ENCODE measurements around the gene ANKRD27. TPM values are rescaled to one million over a fixed set of nuclear protein-coding genes. Genes with fewer than 3 reads are reported as not detected.

ANKRD27 gene
- total and polyA plus RNA-seq, 10 of the 15 experiments (the other 5 are each of a cell fraction or from before 2014, with no cell fraction given): 2.8 to 49.9 (median 28.5) TPM

DNA sequence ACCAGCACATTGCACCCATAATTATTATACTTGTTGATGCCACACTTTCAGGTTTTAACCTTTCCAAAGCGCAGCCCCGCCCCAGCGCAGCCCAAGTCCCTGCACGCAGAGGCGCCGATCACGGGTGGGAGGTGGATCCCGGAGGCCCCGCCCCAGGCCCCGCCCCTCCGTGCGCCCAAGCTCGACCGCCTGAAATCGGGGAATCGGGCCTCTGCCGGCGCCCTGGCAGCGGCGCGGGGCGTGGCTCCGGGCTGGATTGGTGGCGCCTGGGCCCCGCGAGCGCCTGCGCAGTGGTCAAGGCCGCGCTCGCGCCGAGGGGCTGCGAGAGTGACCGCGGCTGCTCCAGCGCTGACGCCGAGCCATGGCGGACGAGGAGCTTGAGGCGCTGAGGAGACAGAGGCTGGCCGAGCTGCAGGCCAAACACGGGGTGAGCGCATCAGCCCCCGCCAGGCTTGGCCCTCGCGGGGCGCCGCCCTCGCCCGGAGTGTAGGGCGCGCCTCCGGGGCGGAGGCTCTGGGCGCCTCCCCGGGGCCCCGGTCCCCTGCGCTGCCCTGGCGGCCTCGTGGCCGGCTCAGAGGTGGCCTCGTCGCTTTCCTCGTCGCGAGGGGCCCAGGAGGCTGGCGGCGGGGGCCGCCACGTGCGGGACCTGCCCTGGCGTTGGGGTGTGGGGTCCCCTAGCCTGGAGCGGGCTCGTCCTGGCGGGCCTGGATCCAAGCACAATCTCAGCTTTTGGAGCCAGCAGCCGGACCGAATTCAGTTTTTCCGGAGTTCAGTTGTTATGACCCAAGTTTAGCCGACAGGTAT lies 93.9 kb downstream of the ANKRD27 start, which contains the start of gene PDCD5:
TSS of gene PDCD5 (plus strand) at position 290 of the 804 bp plus-strand sequence. CDS start at position 362, 72 bp downstream.
- Histone ChIP-seq H3K27ac (ENCODE audit: control insufficient read depth, insufficient read depth) (peak within 1 kb of the TSS; percentile 71), H3K79me2 (ENCODE audit: control insufficient read depth, insufficient read depth, low read length) (peaks cover 24% of the 10 kb centered on the region), H3K9ac (ENCODE audit: control insufficient read depth, insufficient read depth, low read length) (peak within 1 kb of the TSS; percentile 97), H3K4me2 (ENCODE audit: control insufficient read depth, insufficient read depth) (peak within 1 kb of the TSS; percentile 66), H3K9me3 (replicated peaks; ENCODE audit: control insufficient read depth, insufficient read depth, low read length) (no peaks in the 10 kb centered on the region), H2AFZ (ENCODE audit: control insufficient read depth, low read depth, low read length) (peak within 1 kb of the TSS; percentile 94), H4K20me1 (ENCODE audit: control insufficient read depth, insufficient read depth) (no peaks in the 10 kb centered on the region), H3K4me3 (peak within 1 kb of the TSS; percentile 83), H3K36me3 (ENCODE audit: control insufficient read depth in 2 of 2, insufficient read depth in 2 of 2, low read length in 1 of 2) (peaks cover under 1 to 14% of the 10 kb centered on the region in 2 experiments; a peak in 3 of 4 replicates), H3K27me3 (replicated peaks in 1 of 2; ENCODE audit: control insufficient read depth in 2 of 2, insufficient read depth in 2 of 2, low read length in 1 of 2) (no peaks in the 10 kb centered on the region), H3K4me1 (ENCODE audit: control insufficient read depth, insufficient read depth, low read length) (0 out of 2 replicates have a peak, but pooled peaks cover 5% of the 10 kb centered on the region)
- under 1% methylated on average over 65 of the region's 81 CpGs for WGBS (ENCODE audit: insufficient coverage, insufficient replicate concordance, low lambda C conversion rate, missing lambda C conversion rate)
- FAIRE-seq (no peak), ATAC-seq (peak; percentile 95), DNase-seq (ENCODE audit: low read depth, low spot score) (peak; percentile 51)
- intact Hi-C loops (cut with micrococcal nuclease; ENCODE audit: unreplicated experiment) (loop anchor here (2.0 to 10.0 kb wide), 4 partner anchors 112 to 394 kb away; partner anchors contain the start of genes CEP89, DPY19L3, FAAP24 and ZNF507), in situ Hi-C loops (cut with MboI) (loop anchor here (10.0 kb wide), 1 partner anchor 176 kb away; the partner anchor contains the start of gene DPY19L3)
- CTCF ChIA-PET: interaction anchor here (1.1 kb wide), 1 partner anchor 395 kb away, joined by 3 read pairs; no protein-coding TSS in a partner anchor
- RAD21 ChIA-PET (ENCODE audit: unreplicated experiment): interaction anchor here (0.6 kb wide), 3 partner anchors 20 to 1920 kb away, joined by 3 to 4 read pairs (median 3); no protein-coding TSS in a partner anchor
- SMC1A ChIA-PET (ENCODE audit: uncharacterized antibody, unreplicated experiment): interaction anchor here (0.6 kb wide), 2 partner anchors 224 to 1744 kb away, joined by 3 read pairs; no protein-coding TSS in a partner anchor
- no TSS peak for BruUV-seq (replicated peaks)
- POLR2A ChIA-PET: interaction anchor here (0.5 to 1.1 kb wide), 4 partner anchors 13 to 616 kb away, joined by 3 to 6 read pairs (median 4); no protein-coding TSS in a partner anchor
- TF ChIP-seq CBX3 (IDR thresholded peaks at IDR 0.05; ENCODE audit: borderline replicate concordance, low read depth): no peak
- TF ChIP-seq CHD1 (IDR thresholded peaks at IDR 0.05; ENCODE audit: low read depth, low read length): no peak
- TF ChIP-seq, protein P1, sequence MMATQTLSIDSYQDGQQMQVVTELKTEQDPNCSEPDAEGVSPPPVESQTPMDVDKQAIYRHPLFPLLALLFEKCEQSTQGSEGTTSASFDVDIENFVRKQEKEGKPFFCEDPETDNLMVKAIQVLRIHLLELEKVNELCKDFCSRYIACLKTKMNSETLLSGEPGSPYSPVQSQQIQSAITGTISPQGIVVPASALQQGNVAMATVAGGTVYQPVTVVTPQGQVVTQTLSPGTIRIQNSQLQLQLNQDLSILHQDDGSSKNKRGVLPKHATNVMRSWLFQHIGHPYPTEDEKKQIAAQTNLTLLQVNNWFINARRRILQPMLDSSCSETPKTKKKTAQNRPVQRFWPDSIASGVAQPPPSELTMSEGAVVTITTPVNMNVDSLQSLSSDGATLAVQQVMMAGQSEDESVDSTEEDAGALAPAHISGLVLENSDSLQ (IDR thresholded peaks at IDR 0.05): 0 out of 2 replicates have a peak, but pooled peaks have one; percentile 12
- TF ChIP-seq NFIC (IDR thresholded peaks at IDR 0.05; ENCODE audit: low read depth, low read length): no peak
- no peak for TF ChIP-seq ZNF384 (IDR thresholded peaks at IDR 0.05; ENCODE audit: borderline replicate concordance, low read depth, low read length)
- TF ChIP-seq EGR1 (IDR thresholded peaks at IDR 0.05; ENCODE audit: borderline replicate concordance in 1 of 2, low read depth in 2 of 2, low read length in 2 of 2): peak in 1 of 2 experiments; percentile 24; a peak in 1 of 3 replicates
- 0 out of 2 replicates have a peak, but pooled peaks have one; percentile 66 for TF ChIP-seq ASH2L (IDR thresholded peaks at IDR 0.05; ENCODE audit: borderline replicate concordance, low read depth)
- TF ChIP-seq, protein P2, sequence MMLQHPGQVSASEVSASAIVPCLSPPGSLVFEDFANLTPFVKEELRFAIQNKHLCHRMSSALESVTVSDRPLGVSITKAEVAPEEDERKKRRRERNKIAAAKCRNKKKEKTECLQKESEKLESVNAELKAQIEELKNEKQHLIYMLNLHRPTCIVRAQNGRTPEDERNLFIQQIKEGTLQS (IDR thresholded peaks at IDR 0.05; ENCODE audit: borderline replicate concordance, extremely low read depth, low read depth, low read length): no peak
- no peak for TF ChIP-seq NBN (IDR thresholded peaks at IDR 0.05)
- no peak for TF ChIP-seq NFYB (IDR thresholded peaks at IDR 0.05; ENCODE audit: insufficient read depth, low read depth, low read length)
- TF ChIP-seq, protein P3, sequence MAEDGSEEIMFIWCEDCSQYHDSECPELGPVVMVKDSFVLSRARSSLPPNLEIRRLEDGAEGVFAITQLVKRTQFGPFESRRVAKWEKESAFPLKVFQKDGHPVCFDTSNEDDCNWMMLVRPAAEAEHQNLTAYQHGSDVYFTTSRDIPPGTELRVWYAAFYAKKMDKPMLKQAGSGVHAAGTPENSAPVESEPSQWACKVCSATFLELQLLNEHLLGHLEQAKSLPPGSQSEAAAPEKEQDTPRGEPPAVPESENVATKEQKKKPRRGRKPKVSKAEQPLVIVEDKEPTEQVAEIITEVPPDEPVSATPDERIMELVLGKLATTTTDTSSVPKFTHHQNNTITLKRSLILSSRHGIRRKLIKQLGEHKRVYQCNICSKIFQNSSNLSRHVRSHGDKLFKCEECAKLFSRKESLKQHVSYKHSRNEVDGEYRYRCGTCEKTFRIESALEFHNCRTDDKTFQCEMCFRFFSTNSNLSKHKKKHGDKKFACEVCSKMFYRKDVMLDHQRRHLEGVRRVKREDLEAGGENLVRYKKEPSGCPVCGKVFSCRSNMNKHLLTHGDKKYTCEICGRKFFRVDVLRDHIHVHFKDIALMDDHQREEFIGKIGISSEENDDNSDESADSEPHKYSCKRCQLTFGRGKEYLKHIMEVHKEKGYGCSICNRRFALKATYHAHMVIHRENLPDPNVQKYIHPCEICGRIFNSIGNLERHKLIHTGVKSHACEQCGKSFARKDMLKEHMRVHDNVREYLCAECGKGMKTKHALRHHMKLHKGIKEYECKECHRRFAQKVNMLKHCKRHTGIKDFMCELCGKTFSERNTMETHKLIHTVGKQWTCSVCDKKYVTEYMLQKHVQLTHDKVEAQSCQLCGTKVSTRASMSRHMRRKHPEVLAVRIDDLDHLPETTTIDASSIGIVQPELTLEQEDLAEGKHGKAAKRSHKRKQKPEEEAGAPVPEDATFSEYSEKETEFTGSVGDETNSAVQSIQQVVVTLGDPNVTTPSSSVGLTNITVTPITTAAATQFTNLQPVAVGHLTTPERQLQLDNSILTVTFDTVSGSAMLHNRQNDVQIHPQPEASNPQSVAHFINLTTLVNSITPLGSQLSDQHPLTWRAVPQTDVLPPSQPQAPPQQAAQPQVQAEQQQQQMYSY (CRISPR knock-in tag; IDR thresholded peaks at IDR 0.05): no peak
- TF ChIP-seq PAX5 (IDR thresholded peaks at IDR 0.05; ENCODE audit: borderline replicate concordance, low read depth, low read length): 0 out of 2 replicates have a peak, but pooled peaks have one; percentile 10
- peak; percentile 79 for TF ChIP-seq YY1 (IDR thresholded peaks at IDR 0.05; ENCODE audit: low read depth, low read length)
- TF ChIP-seq EED (IDR thresholded peaks at IDR 0.05; ENCODE audit: low read depth): no peak
- TF ChIP-seq, protein P4, sequence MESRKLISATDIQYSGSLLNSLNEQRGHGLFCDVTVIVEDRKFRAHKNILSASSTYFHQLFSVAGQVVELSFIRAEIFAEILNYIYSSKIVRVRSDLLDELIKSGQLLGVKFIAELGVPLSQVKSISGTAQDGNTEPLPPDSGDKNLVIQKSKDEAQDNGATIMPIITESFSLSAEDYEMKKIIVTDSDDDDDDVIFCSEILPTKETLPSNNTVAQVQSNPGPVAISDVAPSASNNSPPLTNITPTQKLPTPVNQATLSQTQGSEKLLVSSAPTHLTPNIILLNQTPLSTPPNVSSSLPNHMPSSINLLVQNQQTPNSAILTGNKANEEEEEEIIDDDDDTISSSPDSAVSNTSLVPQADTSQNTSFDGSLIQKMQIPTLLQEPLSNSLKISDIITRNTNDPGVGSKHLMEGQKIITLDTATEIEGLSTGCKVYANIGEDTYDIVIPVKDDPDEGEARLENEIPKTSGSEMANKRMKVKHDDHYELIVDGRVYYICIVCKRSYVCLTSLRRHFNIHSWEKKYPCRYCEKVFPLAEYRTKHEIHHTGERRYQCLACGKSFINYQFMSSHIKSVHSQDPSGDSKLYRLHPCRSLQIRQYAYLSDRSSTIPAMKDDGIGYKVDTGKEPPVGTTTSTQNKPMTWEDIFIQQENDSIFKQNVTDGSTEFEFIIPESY (IDR thresholded peaks at IDR 0.05): no peak

Measured in GM12878 (cell line).